Stimulated activated CD4-positive, alpha-beta T cell treated with anti-CD3 and anti-CD28 coated beads, Interleukin-2, amount 100 ng/mL, for 48 hours (primary cell): ENCODE results near the gene TRIO.

ENCODE experiments used
- DNase-seq, 2 donors: peaks; one replicate each; pipeline ENCODE4 v3.0.0-alpha.2; 2020

TRIO gene

GRCh38 chr5:14123974-14124482, 19.1 kb upstream of the TRIO start:
- no peak for DNase-seq

- no peak for DNase-seq
Measured at GRCh38 chr5:14125262-14125661, 17.9 kb upstream of the TRIO start.

GRCh38 chr5:14127587-14127986, 15.6 kb upstream of the TRIO start:
- DNase-seq = no peak

GRCh38 chr5:14128079-14128478, 15.1 kb upstream of the TRIO start:
- no peak for DNase-seq

- DNase-seq = no peak
Measured at GRCh38 chr5:14129123-14129522, 14.0 kb upstream of the TRIO start.

- DNase-seq = no peak
Measured at GRCh38 chr5:14131855-14132503, 11.2 kb upstream of the TRIO start.

GRCh38 chr5:14133394-14133793, 9.7 kb upstream of the TRIO start:
- DNase-seq = no peak

GRCh38 chr5:14134083-14134482, 9.1 kb upstream of the TRIO start:
- DNase-seq = no peak

- DNase-seq = no peak
Measured at GRCh38 chr5:14134771-14135170, 8.4 kb upstream of the TRIO start.

- DNase-seq = no peak
Measured at GRCh38 chr5:14135621-14136020, 7.5 kb upstream of the TRIO start.

- no peak for DNase-seq
Measured at GRCh38 chr5:14136228-14136627, 6.9 kb upstream of the TRIO start.

GRCh38 chr5:14138608-14139540, 4.3 kb upstream of the TRIO start:
- DNase-seq = no peak

GRCh38 chr5:14141764-14142163, 1.4 kb upstream of the TRIO start:
- DNase-seq = no peak

- DNase-seq = no peak
Measured at GRCh38 chr5:14142202-14142826, 828 bp upstream of the TRIO start.

- no peak for DNase-seq
Measured at GRCh38 chr5:14143546-14143840, 351 bp downstream of the TRIO start.

- DNase-seq = peak in 1 of 2 donors; percentile 18
Measured at GRCh38 chr5:14143841-14144585, 871 bp downstream of the TRIO start.

GRCh38 chr5:14144586-14145434, 1.7 kb downstream of the TRIO start:
- peak in 1 of 2 donors; percentile 6 for DNase-seq

- no peak for DNase-seq
Measured at GRCh38 chr5:14145435-14146334, 2.5 kb downstream of the TRIO start.

- no peak for DNase-seq
Measured at GRCh38 chr5:14146725-14147124, 3.6 kb downstream of the TRIO start.

- DNase-seq = no peak
Measured at GRCh38 chr5:14147210-14147609, 4.1 kb downstream of the TRIO start.

GRCh38 chr5:14148483-14148882, 5.3 kb downstream of the TRIO start:
- no peak for DNase-seq
